HG03521 (cell line): ENCODE results near the gene PPP1R27.

Experiments
- ATAC-seq: cut with Tn5 transposase; IDR thresholded peaks from one replicate; pipeline ENCODE4 v1.9.1; 2021; ENCODE audit warnings: mild to moderate bottlenecking, moderate library complexity; ENCODE audit not compliant: unreplicated experiment

Gene PPP1R27

DNA sequence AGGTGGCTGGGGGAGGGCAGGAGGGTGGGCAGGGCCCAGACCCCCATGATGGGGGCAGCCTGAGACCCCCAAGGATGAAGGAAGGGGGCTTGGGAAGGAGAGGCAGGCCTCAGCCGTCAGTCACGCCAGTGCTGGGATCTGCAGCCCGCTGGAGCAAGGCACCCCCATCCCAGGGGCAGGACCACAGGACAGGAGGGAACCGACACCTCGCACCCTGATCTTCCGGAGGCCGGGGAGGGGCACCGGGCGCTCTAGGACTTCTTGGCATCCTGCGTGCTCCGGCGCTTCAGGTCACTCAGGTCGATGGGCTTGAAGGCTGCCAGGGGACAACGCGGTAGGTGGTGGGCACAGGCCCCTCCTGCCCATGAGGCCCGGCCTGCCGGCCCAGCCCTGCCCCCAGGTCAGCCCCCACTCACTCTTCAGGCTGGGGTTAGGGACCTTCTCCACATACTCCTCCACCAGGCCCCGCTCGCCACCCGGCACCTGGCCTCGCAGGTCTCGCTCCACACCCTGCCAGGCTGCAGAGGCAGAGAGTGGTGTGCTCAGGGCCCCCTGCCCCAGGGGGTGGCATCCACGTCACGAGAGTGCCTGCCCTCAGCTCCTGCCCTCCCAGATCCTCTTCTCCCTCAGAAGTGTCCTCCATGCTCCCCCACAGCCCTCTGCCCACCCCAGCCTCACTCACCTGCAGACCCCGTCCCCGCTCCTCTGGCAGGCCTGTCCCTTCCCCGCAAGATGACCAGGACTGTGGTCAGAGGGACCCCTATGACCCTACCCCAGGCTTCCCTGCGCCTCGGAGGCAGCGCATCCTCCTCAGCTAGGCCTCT, 11.6 kb downstream of the PPP1R27 start:
- ATAC-seq, result no peak

GRCh38 chr17:81822312-81822637, 12.6 kb downstream of the PPP1R27 start:
- no peak for ATAC-seq

- no peak for ATAC-seq
Observed at GRCh38 chr17:81821603-81822311, 13.1 kb downstream of the PPP1R27 start.

GRCh38 chr17:81821147-81821546, 13.7 kb downstream of the PPP1R27 start:
- no peak for ATAC-seq

GRCh38 chr17:81819708-81820107, 15.1 kb downstream of the PPP1R27 start:
- no peak for ATAC-seq

DNA sequence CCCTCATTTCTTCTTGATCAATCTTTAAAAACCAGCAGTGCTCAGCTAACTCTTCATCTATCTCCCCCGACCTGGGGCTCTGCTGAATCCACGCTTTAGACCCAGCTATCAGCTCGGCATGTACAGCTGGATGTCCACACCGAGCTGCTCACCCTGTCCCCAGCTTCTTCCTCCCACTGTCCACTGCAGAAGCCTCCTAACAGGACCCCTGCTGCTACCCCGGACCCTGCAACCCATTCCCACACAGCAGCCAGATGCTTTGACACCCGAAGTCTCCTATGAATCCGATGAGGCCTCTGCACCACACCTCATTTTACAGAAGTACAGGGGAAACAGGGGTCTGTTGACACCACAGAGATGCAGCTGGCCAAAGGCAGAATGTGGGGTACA, 17.1 kb downstream of the PPP1R27 start:
- no peak for ATAC-seq

- ATAC-seq, result no peak
Observed at GRCh38 chr17:81815646-81815986, 19.2 kb downstream of the PPP1R27 start.

- ATAC-seq, result no peak
Observed at GRCh38 chr17:81814748-81815645, 19.9 kb downstream of the PPP1R27 start.

DNA sequence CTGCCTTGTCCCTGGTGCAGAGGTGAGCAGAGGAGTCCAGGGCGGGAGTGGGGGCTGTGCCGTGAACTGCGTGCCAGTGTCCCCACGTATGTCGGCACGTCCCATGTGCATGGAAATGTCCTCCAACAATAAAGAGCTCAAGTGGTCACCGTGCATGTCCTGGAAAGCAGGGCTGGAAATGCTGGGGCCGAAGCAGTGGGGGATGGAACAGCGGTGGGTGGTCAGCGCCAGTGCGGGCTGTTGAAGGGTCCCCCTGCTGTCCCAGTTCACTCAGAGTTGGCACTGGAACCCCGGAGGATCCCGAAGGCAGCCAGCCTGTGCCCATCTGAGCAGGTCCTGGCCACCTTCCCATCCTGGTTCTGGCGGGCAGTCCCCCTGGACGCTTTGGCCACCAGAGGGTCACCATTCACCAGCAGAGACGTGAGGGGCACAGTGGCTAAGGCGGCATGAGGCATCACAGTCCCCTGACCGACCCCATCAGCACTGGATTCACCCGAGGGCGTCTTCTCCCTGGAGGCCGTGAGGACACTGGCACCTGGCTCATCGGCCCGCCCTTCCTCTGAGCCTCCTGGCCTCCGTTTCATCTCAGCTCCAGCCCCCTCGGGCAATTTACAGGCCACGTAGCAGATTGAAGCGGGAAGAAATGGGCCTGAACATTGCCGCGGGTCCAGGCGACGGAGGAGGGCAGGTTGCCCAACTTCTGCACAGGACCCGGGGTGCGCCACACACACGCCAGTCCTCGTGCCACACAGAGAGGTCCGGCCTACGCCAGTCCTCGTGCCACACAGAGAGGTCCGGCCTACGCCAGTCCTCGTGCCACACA, 20.8 kb downstream of the PPP1R27 start:
- no peak for ATAC-seq

- no peak for ATAC-seq
Observed at GRCh38 chr17:81813371-81813684, 21.5 kb downstream of the PPP1R27 start.

- ATAC-seq, result no peak
Observed at GRCh38 chr17:81812571-81813370, 22.1 kb downstream of the PPP1R27 start.

- ATAC-seq, result no peak
Observed at GRCh38 chr17:81811705-81812570, 22.9 kb downstream of the PPP1R27 start.

DNA sequence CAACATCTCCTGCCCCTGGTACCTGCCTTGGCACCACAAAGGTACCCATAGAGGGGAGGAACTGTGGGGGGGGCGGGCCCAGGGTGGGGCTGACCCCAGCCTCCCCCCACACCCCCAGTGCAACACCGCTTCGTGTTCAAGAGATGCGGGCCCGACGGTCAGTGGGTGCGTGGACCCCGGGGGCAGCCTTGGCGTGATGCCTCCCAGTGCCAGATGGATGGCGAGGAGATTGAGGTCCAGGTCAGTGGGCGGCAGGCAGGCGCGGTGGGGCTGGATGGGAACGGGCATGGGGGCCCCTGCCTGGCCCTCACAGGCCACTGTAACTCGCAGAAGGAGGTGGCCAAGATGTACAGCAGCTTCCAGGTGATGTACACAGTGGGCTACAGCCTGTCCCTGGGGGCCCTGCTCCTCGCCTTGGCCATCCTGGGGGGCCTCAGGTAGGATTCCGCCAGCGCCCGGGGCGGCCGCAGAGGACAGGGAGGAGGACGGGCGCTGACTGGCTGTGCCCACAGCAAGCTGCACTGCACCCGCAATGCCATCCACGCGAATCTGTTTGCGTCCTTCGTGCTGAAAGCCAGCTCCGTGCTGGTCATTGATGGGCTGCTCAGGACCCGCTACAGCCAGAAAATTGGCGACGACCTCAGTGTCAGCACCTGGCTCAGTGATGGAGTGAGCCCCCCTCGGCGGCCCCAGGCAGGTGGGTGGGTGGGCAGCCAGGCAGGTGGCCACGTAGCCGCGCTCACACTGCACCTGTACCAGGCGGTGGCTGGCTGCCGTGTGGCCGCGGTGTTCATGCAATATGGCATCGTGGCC, 23.8 kb downstream of the PPP1R27 start:
- ATAC-seq, result no peak

- no peak for ATAC-seq
Observed at GRCh38 chr17:81810476-81810875, 24.4 kb downstream of the PPP1R27 start.

GRCh38 chr17:81809556-81809998, 25.3 kb downstream of the PPP1R27 start:
- ATAC-seq, result no peak

GRCh38 chr17:81808778-81809555, 25.9 kb downstream of the PPP1R27 start:
- ATAC-seq, result no peak

DNA sequence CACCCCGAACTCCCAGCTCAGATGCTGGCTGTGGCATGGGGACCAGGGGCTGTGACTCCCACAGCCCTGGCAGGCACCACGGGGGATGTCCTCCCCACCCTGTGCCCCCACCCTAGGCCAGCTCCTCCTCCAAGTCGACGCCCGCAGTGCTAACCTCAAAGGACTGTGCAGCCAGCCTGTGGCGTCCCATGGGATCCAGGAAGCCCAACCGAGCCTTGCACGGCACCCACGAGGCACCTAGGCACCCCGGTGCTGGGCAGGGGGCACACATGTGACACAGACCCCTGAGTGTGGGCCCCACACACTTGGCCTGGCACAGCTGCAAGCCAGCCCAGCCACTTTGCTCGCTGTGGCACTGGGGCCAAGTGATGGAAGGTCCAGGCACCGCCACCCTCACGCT, 27.0 kb downstream of the PPP1R27 start:
- no peak for ATAC-seq
